Tongue (tissue), 3 donors: ENCODE data around the gene CORIN. TPM values are rescaled to one million over a fixed set of nuclear protein-coding genes. Genes with fewer than 3 reads are reported as not detected.
"Not testable (repeated sequence)": the region's sequence is repeated elsewhere in the genome, so short reads cannot be mapped to it uniquely, and the experiment has no call there.

Experiments
- DNase-seq: peaks from one replicate; pipeline ENCODE4 v3.0.0-alpha.2; 2015
- small RNA-seq: library from RNA; depleted of rRNA; stranded (forward); fragments of <200 nt; gene quantifications from one replicate; pipeline ENCODE3, GENCODE V24; 2014; ENCODE audit warnings: low replicate concordance
- total RNA-seq: library from RNA; depleted of rRNA; stranded (reverse); fragments of >200 nt; gene quantifications from one replicate; pipeline ENCODE4 v1.2.3, GENCODE V29; 2014

Gene CORIN
- total RNA-seq, 1 donor from 2014 or later = 1.4 TPM

- DNase-seq = not testable (repeated sequence)
Measured at GRCh38 chr4:47555920-47556319, 281.9 kb downstream of the CORIN start.

DNA sequence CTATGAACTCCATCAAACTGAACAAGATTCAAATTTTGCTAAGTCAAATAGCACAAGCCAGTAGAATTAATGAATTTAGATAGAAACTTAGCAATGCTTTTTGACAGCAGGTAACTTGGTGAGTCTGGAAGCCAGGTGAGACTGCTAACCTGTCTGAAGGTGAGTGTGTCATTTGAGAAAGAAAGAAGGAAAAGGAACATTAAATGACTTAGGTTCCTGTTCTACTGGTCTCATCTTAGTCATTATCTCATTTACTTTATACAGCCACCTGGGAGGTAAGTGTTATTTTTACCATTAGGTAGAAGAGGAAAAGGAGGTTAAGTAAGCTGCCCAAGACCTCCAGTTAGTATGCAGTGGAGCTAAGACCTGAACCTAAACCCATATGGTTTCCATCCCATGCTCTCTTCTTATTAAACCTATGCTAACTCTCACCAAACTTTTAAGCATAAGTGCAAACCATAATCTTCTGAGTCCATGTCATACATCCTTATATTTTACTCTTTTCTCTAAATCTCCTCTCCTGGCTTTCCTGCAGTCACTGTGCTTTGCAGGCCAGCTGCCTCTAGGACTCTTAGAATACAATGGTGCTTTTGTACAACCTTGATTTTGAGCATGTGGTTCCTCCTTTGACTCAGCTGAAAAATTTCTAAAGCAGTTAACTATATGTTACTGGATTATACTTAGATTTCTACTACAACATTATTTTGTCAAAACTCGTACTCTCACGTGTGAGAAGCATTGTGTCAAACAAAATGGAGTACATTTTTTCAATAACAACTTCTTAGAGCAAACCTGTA is 284.3 kb downstream of the CORIN start:
- no peak for DNase-seq

DNA sequence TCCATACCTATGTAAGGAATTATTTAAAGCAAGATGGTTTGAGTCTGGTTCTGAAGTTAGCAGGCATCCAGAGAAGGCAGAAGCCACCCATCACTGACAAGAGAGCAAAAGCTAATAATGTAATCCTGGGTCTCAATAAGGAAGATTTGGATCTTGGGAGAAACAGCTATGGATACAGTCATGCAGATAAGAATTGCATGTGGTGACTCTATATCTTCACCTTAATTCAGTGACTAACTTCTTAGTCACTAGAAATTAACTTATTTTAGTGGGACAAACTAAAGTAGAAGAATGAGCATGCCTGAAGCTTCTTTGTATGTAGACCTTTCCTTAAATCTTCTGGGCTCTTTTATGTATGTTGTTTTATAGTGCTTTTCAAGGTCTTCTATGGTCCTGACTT is 286.2 kb downstream of the CORIN start:
- no peak for DNase-seq

- no peak for DNase-seq
Measured at GRCh38 chr4:47550899-47551548, 286.8 kb downstream of the CORIN start.

DNA sequence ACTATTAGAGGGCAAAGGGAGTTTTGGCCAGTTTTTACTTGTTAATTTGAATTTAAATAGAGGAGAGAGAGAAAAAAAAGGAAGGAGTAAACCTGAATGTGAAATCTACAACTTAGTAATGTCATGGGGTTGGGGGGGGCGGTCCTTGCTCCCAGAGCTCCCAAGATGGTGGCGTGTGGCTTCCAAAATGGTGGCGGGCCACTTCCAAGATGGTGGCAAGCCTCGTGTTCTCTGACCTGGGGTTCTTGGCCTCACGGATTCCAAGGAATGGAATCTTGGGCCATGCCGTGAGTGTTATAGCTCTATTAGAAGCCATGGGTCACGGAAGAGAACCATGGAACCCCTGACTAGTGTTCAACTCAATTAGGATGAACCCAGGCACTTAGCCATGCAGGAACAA is 287.5 kb downstream of the CORIN start:
- not testable (repeated sequence) for DNase-seq

Small RNA genes lying within 50 kb of the gene (small RNA-seq; reads per million reads assigned to genes)
- not detected for gene MIR8053

Other genes with a start within 250 kb of the CORIN start
- gene NFXL1, start 76.5 kb upstream of the CORIN start, total RNA-seq = 9.1 TPM
- gene CNGA1, start 178.6 kb upstream of the CORIN start, total RNA-seq = 0.41 TPM
- gene NIPAL1, start 178.7 kb upstream of the CORIN start, total RNA-seq = 6.9 TPM